Esophagus muscularis mucosa (tissue), 4 donors: ENCODE results near the gene WBP2. TPM values are rescaled to one million over a fixed set of nuclear protein-coding genes. Genes with fewer than 3 reads are reported as not detected.

Experiments
- DNase-seq: peaks from one replicate; pipeline ENCODE4 v3.0.0-alpha.2; 2017; ENCODE audit errors: extremely low spot score
- H3K27ac ChIP-seq, 4 donors: fragments of 200-600 bp; sonication (generic); replicated peaks in 1 of 4; 1 replicate in 3 of 4; 2 replicates in 1 of 4; pipeline ENCODE4 v1.5.1; 2016 to 2019; ENCODE audit warnings: mild to moderate bottlenecking in 1 of 4
- H3K27me3 ChIP-seq, 4 donors: fragments of 200-600 bp; sonication (generic); one replicate each; pipeline versions ENCODE4 v1.5.1 to v1.6.0; 2016 to 2019
- H3K36me3 ChIP-seq, 4 donors: fragments of 200-600 bp; sonication (generic); one replicate each; pipeline ENCODE4 v1.5.1; 2016 to 2019
- H3K4me1 ChIP-seq, 4 donors: fragments of 200-600 bp; sonication (generic); one replicate each; pipeline ENCODE4 v1.5.1; 2016 to 2019
- H3K4me3 ChIP-seq, 4 donors: fragments of 200-600 bp; sonication (generic); 1 replicate in 2 of 4; 2 replicates in 2 of 4; pipeline ENCODE4 v1.5.1; 2016 to 2019; ENCODE audit warnings: mild to moderate bottlenecking in 4 of 4, moderate library complexity in 1 of 4
- H3K9me3 ChIP-seq, 4 donors: fragments of 200-600 bp; sonication (generic); 1 replicate in 3 of 4; 2 replicates in 1 of 4; pipeline ENCODE4 v1.5.1; 2016 to 2019
- EP300 ChIP-seq: sonication (generic); formaldehyde crosslinking; IDR thresholded peaks from one replicate; pipeline ENCODE4 v1.6.1; 2017; ENCODE audit warnings: antibody characterized with exemption
- POLR2A ChIP-seq: fragments of 450-650 bp; IDR thresholded peaks from one replicate; pipeline ENCODE4 v1.6.1; 2017; ENCODE audit warnings: antibody characterized with exemption, moderate library complexity, mild to moderate bottlenecking, low read depth
- POLR2AphosphoS5 ChIP-seq, 2 donors: sonication (generic); formaldehyde crosslinking; IDR thresholded peaks; one replicate each; pipeline ENCODE4 v1.6.1; 2017; ENCODE audit warnings: antibody characterized with exemption in 2 of 2
- WGBS: methylation state at CpG from one replicate; pipeline ENCODE4 v1.1.5; 2018; 5-methylcytosine and 5-hydroxymethylcytosine counted together
- intact Hi-C: fragments of 100-400 bp; cut with DNase I; formaldehyde crosslinking; loops from one replicate; pipeline ENCODE4 v1.15.1; 2023
- total RNA-seq, 4 donors: library from RNA; depleted of rRNA; stranded (reverse); fragments of >200 nt; gene quantifications; one replicate each; pipeline versions ENCODE4 v1.1.0 to v1.2.1, GENCODE V29; 2016
- TF ChIP-seq, protein P1 (sequence below), 3 experiments: fragments of 200-600 bp in 2 of 3; fragments of 450-650 bp in 1 of 3; sonication (generic) in 2 of 3; IDR thresholded peaks; one replicate each; pipeline ENCODE4 v1.5.1; 2017 to 2019; ENCODE audit warnings: antibody characterized with exemption in 3 of 3, mild to moderate bottlenecking in 2 of 3, moderate library complexity in 1 of 3

The WBP2 gene
- total RNA-seq, 4 donors from 2014 or later = 48.2 to 95.8 (median 85.2) TPM

DNA sequence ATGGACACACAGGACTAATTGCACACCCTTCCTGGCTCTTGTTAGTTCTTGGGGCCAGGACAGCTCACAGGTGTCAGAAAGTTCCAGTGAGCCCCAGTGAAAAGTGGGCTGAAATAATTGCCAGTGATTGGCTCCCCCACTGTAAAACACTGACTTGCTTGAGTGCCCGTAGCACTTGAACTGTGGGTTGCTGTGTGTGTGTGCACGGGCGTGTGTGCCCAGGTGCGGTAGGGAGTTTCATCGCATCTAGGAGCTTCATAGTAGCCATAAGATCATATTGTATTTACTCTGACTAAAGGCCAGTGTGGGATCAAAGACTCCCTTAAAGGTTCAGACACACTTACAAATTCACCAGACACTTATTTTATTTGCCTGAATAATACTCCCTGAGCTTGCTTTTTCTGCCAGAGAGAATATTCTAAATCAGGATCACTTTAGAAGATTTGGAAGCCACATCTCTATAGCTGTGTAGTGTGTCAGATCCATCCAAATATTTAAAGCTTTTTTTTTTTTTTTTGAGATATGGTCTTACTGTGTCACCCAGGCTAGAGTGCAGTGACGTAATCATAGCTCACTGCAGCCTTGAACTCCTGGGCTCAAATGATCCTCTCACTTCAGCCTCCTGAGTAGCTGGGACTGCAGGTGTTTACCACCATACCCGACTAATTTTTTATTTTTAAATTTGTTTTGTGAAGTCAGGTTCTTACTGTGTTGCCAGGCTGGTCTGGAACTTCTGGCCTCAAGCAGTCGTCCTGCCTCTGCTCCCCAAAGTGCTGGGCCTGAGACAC, 59.1 kb downstream of the WBP2 start:
- no peak overlapping the region for H3K4me3 ChIP-seq
- TF ChIP-seq POLR2A (no peak), EP300 (no peak), POLR2AphosphoS5 (IDR thresholded peaks at IDR 0.05) (no peak)
- TF ChIP-seq, protein P1, sequence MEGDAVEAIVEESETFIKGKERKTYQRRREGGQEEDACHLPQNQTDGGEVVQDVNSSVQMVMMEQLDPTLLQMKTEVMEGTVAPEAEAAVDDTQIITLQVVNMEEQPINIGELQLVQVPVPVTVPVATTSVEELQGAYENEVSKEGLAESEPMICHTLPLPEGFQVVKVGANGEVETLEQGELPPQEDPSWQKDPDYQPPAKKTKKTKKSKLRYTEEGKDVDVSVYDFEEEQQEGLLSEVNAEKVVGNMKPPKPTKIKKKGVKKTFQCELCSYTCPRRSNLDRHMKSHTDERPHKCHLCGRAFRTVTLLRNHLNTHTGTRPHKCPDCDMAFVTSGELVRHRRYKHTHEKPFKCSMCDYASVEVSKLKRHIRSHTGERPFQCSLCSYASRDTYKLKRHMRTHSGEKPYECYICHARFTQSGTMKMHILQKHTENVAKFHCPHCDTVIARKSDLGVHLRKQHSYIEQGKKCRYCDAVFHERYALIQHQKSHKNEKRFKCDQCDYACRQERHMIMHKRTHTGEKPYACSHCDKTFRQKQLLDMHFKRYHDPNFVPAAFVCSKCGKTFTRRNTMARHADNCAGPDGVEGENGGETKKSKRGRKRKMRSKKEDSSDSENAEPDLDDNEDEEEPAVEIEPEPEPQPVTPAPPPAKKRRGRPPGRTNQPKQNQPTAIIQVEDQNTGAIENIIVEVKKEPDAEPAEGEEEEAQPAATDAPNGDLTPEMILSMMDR (IDR thresholded peaks at IDR 0.05) = no peak
- intact Hi-C loops = no loop called here
- H3K27me3 ChIP-seq = no peaks in the 10 kb centered on the region
- no peaks in the 10 kb centered on the region for H3K9me3 ChIP-seq
- 95% methylated on average over 8 of the region's 8 CpGs for WGBS
- peaks cover 8 to 68% (median 45%) of the 10 kb centered on the region in 4 donors for H3K36me3 ChIP-seq
- H3K4me1 ChIP-seq = peaks cover 0 to 11% (median 5%) of the 10 kb centered on the region in 4 donors
- H3K27ac ChIP-seq = no peak overlapping the region
- no peak for DNase-seq

Other genes starting within 250 kb of the WBP2 start
- 1 to 10 TPM; 4.3 to 6.6 (median 5.6) TPM for gene SMIM5, start 221.9 kb downstream of the WBP2 start, total RNA-seq
- gene RECQL5, start 188.2 kb downstream of the WBP2 start, total RNA-seq = 10 to 100 TPM in 3 of 4 donors, 1 to 10 TPM in 1; 6.3 to 14.7 (median 11.9) TPM
- gene SAP30BP, start 188.0 kb downstream of the WBP2 start, total RNA-seq = 10 to 100 TPM; 50.3 to 81.3 (median 77.6) TPM
- gene ITGB4, start 133.9 kb downstream of the WBP2 start, total RNA-seq = 10 to 100 TPM; 36.5 to 57.4 (median 46.6) TPM
- 10 to 100 TPM; 16.9 to 34.1 (median 24.4) TPM for gene GALK1, start 90.1 kb downstream of the WBP2 start, total RNA-seq
- gene UNK, start 70.5 kb downstream of the WBP2 start, total RNA-seq = 10 to 100 TPM; 18.0 to 23.7 (median 20.0) TPM
- gene UNC13D, start 10.9 kb downstream of the WBP2 start, total RNA-seq = 1 to 10 TPM; 5.9 to 10.0 (median 9.0) TPM
- gene TRIM47, start 23.2 kb upstream of the WBP2 start, total RNA-seq = 100 to 1,000 TPM in 1 of 4 donors, 10 to 100 TPM in 3; 67.8 to 147 (median 81.9) TPM
- gene TRIM65, start 41.6 kb upstream of the WBP2 start, total RNA-seq = 10 to 100 TPM; 13.3 to 36.4 (median 27.4) TPM
- 10 to 100 TPM; 32.5 to 61.7 (median 44.1) TPM for gene MRPL38, start 49.5 kb upstream of the WBP2 start, total RNA-seq
- gene FBF1, start 85.7 kb upstream of the WBP2 start, total RNA-seq = 10 to 100 TPM in 2 of 4 donors, 1 to 10 TPM in 2; 7.8 to 15.0 (median 10.4) TPM
- gene ACOX1, start 123.8 kb upstream of the WBP2 start, total RNA-seq = 10 to 100 TPM; 45.3 to 57.4 (median 48.9) TPM
- 10 to 100 TPM in 3 of 4 donors, 1 to 10 TPM in 1; 4.6 to 11.3 (median 10.7) TPM for gene TEN1, start 123.9 kb upstream of the WBP2 start, total RNA-seq
- 1 to 10 TPM in 2 of 4 donors, under 1 TPM in 1, not detected in 1; 0.65 to 2.2 (median 1.2) TPM for gene CDK3, start 145.5 kb upstream of the WBP2 start, total RNA-seq
- 1 to 10 TPM in 2 of 4 donors, under 1 TPM in 2; 0.19 to 2.1 (median 1.1) TPM for gene EVPL, start 172.0 kb upstream of the WBP2 start, total RNA-seq
- 10 to 100 TPM; 41.9 to 56.9 (median 50.0) TPM for gene SRP68, start 217.2 kb upstream of the WBP2 start, total RNA-seq
- under 1 TPM in 1 of 4 donors, not detected in 3; 0.50 TPM for gene GALR2, start 219.4 kb upstream of the WBP2 start, total RNA-seq
- under 1 TPM in 1 of 4 donors, not detected in 3; 0.13 TPM for gene ZACN, start 223.8 kb upstream of the WBP2 start, total RNA-seq
- gene EXOC7, start 248.5 kb upstream of the WBP2 start, total RNA-seq = 10 to 100 TPM; 65.2 to 94.4 (median 77.1) TPM